Measurements from ENCODE around the gene TRAPPC2L.

Gene TRAPPC2L

GRCh38 chr16:88910284-88911135 lies 53.6 kb downstream of the TRAPPC2L start:
- no peak overlapping the region for H3K4me3 ChIP-seq (ENCODE audit: low read depth, low read length)
- TF ChIP-seq, protein P1, sequence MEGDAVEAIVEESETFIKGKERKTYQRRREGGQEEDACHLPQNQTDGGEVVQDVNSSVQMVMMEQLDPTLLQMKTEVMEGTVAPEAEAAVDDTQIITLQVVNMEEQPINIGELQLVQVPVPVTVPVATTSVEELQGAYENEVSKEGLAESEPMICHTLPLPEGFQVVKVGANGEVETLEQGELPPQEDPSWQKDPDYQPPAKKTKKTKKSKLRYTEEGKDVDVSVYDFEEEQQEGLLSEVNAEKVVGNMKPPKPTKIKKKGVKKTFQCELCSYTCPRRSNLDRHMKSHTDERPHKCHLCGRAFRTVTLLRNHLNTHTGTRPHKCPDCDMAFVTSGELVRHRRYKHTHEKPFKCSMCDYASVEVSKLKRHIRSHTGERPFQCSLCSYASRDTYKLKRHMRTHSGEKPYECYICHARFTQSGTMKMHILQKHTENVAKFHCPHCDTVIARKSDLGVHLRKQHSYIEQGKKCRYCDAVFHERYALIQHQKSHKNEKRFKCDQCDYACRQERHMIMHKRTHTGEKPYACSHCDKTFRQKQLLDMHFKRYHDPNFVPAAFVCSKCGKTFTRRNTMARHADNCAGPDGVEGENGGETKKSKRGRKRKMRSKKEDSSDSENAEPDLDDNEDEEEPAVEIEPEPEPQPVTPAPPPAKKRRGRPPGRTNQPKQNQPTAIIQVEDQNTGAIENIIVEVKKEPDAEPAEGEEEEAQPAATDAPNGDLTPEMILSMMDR (IDR thresholded peaks at IDR 0.05; ENCODE audit: insufficient read depth, low read depth, low read length, missing control alignments), result no peak

DNA sequence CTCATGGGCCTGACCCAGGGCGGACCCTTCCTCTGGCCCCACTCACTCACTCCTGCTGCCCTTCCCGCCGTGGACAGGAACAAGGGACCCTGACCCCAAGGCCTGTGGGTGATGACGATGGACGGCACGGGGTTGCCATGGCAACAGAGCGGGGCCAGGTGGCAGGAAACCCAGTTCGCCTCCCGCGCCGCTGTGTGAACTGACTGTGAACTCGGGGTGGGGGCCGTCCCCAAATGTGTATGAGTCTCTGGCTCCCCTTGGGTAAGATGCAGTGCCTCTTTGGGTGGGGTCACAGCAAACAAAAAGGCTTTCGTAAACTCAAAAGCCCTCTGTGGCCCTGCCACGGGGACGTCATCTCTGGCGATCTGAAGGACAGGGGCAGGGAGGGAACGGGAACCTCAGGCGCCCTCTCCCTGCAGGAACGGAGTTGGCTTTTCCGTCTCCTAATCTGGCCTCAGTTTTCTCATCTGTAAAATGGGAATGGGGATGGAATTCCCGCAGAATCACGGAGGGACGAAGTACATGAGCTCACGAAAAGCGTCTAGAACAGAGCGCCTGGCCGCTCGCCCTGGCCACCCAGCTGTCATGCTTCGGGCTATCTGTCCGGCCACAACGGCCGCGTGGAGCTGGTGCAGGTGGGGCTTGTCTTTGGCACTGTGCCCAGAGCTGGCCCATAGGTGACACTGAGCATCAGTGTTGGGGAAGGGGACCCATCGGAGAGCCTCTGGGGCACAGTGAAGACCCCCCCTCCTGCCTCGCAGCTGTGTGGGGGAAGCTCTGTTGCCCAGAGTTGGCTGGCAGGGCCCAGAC lies 54.4 kb downstream of the TRAPPC2L start:
- TF ChIP-seq, protein P1 (IDR thresholded peaks at IDR 0.05; ENCODE audit: insufficient read depth, low read depth, low read length, missing control alignments), result no peak
- peak; percentile 44 for DNase-seq (ENCODE audit: low read depth)
- H3K4me3 ChIP-seq (ENCODE audit: low read depth, low read length), result no peak overlapping the region

More at GRCh38 chr16:88910284-88911135, 53.6 kb downstream of the TRAPPC2L start:
- no peak for DNase-seq (ENCODE audit: low read depth)

GRCh38 chr16:88911946-88912310 lies 55.0 kb downstream of the TRAPPC2L start:
- no peak overlapping the region for H3K4me3 ChIP-seq (ENCODE audit: low read depth, low read length)
- DNase-seq (ENCODE audit: low read depth), result no peak
- TF ChIP-seq, protein P1 (IDR thresholded peaks at IDR 0.05; ENCODE audit: insufficient read depth, low read depth, low read length, missing control alignments), result no peak

Data from GM12865 (cell line).